Colonic mucosa (tissue), 4 donors: ENCODE measurements around the gene SLC9B1. TPM values are rescaled to one million over a fixed set of nuclear protein-coding genes. Genes with fewer than 3 reads are reported as not detected.
A peak's percentile ranks its signal among the peaks of the same experiment; 100 is the strongest.

Source experiments
- DNase-seq: peaks from one replicate; pipeline ENCODE4 v3.0.0-alpha.2; 2020
- H3K27ac ChIP-seq: fragments of 200-600 bp; one replicate; pipeline ENCODE4 v1.8.0; 2021
- H3K27me3 ChIP-seq: fragments of 200-600 bp; one replicate; pipeline ENCODE4 v1.8.0; 2021
- H3K36me3 ChIP-seq: fragments of 200-600 bp; one replicate; pipeline ENCODE4 v1.8.0; 2021
- H3K4me1 ChIP-seq: fragments of 200-600 bp; one replicate; pipeline ENCODE4 v1.8.0; 2021; ENCODE audit warnings: mild to moderate bottlenecking
- H3K4me3 ChIP-seq: fragments of 200-600 bp; one replicate; pipeline ENCODE4 v1.8.0; 2021
- H3K9ac ChIP-seq, 2 donors: one replicate each; pipeline ENCODE4 v1.7.0; 2013; ENCODE audit warnings: control low read depth in 2 of 2, low read depth in 2 of 2, low read length in 2 of 2
- H3K9me3 ChIP-seq: fragments of 200-600 bp; one replicate; pipeline ENCODE4 v1.8.0; 2021
- intact Hi-C: fragments of 100-400 bp; cut with DNase I; formaldehyde crosslinking; loops from one replicate; pipeline ENCODE4 v1.14.1; 2022
- total RNA-seq, 2 donors: library from RNA; stranded (reverse); fragmentation: NEBNext Ultra II Directional in 1 of 2; extraction: Animal tissue kit (Norgen Biotek cat#: 25700) in 1 of 2; gene quantifications; one replicate each; pipeline ENCODE4 v1.2.1, GENCODE V29; 2021
- TF ChIP-seq, protein P1 (sequence below): fragments of 200-600 bp; IDR thresholded peaks from one replicate; pipeline ENCODE4 v1.8.0; 2022; ENCODE audit warnings: antibody characterized with exemption, mild to moderate bottlenecking
- donor health status: healthy.
- donor health status: DM: no; HTN: no; CAD: no.
- donor health status: DM: no; HTN: no; CAD: no.

The SLC9B1 gene
- total RNA-seq, 2 donors from 2014 or later, result not detected

DNA sequence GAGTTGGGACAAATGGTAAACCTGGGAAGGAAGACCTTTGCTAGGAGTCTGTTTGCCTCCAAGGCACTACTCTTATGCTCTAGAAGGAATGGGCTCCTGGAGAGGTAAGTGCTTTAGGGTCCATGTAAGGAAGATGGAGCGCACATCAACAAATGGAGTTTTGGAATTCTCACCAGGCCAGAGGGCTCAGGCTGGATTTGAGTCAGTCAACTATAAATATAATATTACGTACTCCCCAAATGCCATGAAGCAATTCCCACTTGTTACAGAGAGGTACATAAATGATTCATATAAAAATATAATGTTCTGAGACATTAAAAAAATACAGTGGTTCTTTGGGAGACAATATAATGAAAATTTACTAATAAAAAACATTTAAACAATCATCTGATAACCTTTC is 1.6 kb upstream of the SLC9B1 start:
- no peaks in the 10 kb centered on the region for H3K4me1 ChIP-seq
- DNase-seq, result no peak
- no peak overlapping the region for H3K4me3 ChIP-seq
- H3K27ac ChIP-seq, result no peak overlapping the region
- intact Hi-C loops, result no loop called here
- no peaks in the 10 kb centered on the region for H3K27me3 ChIP-seq
- H3K9ac ChIP-seq, result no peak overlapping the region
- no peaks in the 10 kb centered on the region for H3K36me3 ChIP-seq
- no peaks in the 10 kb centered on the region for H3K9me3 ChIP-seq
- TF ChIP-seq, protein P1, sequence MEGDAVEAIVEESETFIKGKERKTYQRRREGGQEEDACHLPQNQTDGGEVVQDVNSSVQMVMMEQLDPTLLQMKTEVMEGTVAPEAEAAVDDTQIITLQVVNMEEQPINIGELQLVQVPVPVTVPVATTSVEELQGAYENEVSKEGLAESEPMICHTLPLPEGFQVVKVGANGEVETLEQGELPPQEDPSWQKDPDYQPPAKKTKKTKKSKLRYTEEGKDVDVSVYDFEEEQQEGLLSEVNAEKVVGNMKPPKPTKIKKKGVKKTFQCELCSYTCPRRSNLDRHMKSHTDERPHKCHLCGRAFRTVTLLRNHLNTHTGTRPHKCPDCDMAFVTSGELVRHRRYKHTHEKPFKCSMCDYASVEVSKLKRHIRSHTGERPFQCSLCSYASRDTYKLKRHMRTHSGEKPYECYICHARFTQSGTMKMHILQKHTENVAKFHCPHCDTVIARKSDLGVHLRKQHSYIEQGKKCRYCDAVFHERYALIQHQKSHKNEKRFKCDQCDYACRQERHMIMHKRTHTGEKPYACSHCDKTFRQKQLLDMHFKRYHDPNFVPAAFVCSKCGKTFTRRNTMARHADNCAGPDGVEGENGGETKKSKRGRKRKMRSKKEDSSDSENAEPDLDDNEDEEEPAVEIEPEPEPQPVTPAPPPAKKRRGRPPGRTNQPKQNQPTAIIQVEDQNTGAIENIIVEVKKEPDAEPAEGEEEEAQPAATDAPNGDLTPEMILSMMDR, result no peak

GRCh38 chr4:103018391-103019307 is 856 bp downstream of the SLC9B1 start:
- H3K27me3 ChIP-seq, result no peaks in the 10 kb centered on the region
- peak overlapping the region; percentile 83 to 91 for H3K9ac ChIP-seq
- TF ChIP-seq, protein P1, result no peak
- peak overlapping the region; percentile 36 for H3K4me3 ChIP-seq
- intact Hi-C loops, result no loop called here
- DNase-seq, result peak; percentile 35
- no peaks in the 10 kb centered on the region for H3K9me3 ChIP-seq
- H3K27ac ChIP-seq, result peak overlapping the region; percentile 87
- H3K36me3 ChIP-seq, result no peaks in the 10 kb centered on the region
- no peaks in the 10 kb centered on the region for H3K4me1 ChIP-seq

DNA sequence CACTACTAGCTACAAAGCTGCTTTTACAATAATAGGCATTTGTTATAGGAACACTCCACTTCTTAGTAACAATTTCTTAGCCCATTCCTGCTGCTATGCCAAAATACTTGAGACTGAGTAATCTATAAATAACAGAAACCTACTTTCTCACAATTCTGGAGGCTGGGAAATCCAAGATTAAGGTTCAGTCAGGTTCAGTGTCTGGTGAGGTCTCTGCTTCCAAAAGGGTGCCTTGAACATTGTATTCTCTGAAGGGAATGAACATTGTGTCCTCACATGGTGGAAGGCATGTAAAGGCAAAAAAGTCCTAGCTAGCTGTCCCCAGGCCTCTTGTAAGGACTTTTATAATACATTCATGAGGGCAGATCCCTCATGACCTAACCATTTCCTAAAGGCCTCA is 7.0 kb downstream of the SLC9B1 start:
- TF ChIP-seq, protein P1, result no peak
- Histone ChIP-seq H3K27ac (no peak overlapping the region), H3K9ac (no peak overlapping the region), H3K4me3 (no peak overlapping the region), H3K27me3 (no peaks in the 10 kb centered on the region), H3K36me3 (no peaks in the 10 kb centered on the region), H3K4me1 (peaks cover 4% of the 10 kb centered on the region), H3K9me3 (no peaks in the 10 kb centered on the region)
- intact Hi-C loops, result loop anchor here (5.0 kb wide), 1 partner anchor 565 kb away; no protein-coding TSS in a partner anchor
- no peak for DNase-seq

- Histone ChIP-seq H3K27ac (no peak overlapping the region), H3K9ac (no peak overlapping the region), H3K4me1 (peaks cover 4% of the 10 kb centered on the region), H3K36me3 (no peaks in the 10 kb centered on the region), H3K4me3 (no peak overlapping the region), H3K9me3 (no peaks in the 10 kb centered on the region), H3K27me3 (no peaks in the 10 kb centered on the region)
- DNase-seq, result no peak
- intact Hi-C loops, result loop anchor here (5.0 kb wide), 1 partner anchor 565 kb away; no protein-coding TSS in a partner anchor
- TF ChIP-seq, protein P1, result no peak
Observed at GRCh38 chr4:103012060-103012459, 7.4 kb downstream of the SLC9B1 start.

- no peak overlapping the region for H3K9ac ChIP-seq
- no peaks in the 10 kb centered on the region for H3K36me3 ChIP-seq
- DNase-seq, result peak; percentile 53
- H3K4me1 ChIP-seq, result peaks cover 4% of the 10 kb centered on the region
- intact Hi-C loops, result loop anchor here (2.0 to 5.0 kb wide), 2 partner anchors 389 to 564 kb away; no protein-coding TSS in a partner anchor
- H3K4me3 ChIP-seq, result no peak overlapping the region
- no peak overlapping the region for H3K27ac ChIP-seq
- no peaks in the 10 kb centered on the region for H3K9me3 ChIP-seq
- no peaks in the 10 kb centered on the region for H3K27me3 ChIP-seq
- TF ChIP-seq, protein P1, result no peak
Observed at GRCh38 chr4:103011378-103012025, 8.0 kb downstream of the SLC9B1 start.
